HG03025 (cell line): ENCODE results near the gene TACC3.

ENCODE experiments used
- ATAC-seq: cut with Tn5 transposase; IDR thresholded peaks from one replicate; pipeline ENCODE4 v1.9.1; 2021; ENCODE audit warnings: mild to moderate bottlenecking, moderate library complexity; ENCODE audit not compliant: unreplicated experiment, low FRiP score

Gene TACC3

DNA sequence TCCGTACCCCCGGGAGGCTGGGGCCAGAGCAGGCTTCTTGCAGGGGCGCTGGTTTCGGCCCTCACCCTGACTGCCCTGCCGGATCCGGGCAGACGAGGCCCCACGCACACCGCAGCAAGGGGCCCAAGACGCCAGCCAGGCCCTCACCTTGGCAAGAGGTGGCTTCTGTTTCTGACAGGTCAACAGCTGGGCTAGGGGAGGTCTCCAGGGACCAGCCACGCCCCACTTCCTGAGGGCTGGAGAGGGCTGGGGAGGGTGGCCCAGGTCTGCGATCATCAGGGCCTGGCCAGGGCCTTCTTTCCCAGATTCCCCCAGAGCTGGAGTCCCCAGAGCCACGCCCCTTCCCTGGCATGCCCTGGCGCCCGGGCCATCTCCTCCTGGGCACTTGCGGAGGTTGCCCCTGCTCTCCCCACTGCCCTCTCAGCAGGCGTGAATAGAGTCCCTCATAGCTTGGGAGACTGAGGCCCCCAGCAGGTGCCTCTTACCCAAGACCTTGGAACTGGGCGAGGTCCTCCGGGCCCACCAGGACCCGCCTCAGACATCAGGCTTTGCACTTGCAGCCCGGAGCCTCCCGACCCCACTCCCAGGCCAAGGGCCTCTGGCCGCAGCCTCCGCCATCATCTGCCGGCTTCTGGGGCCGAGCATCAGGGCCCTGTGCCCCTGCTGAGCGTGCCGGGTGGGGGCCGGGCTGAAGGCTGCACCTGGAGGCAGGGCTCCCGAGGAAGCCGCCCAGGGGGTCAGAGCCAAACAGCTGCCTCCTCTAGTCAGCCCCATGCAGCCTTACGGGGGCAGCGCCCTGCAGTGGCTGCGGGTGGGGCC is 65.4 kb downstream of the TACC3 start:
- ATAC-seq = no peak

DNA sequence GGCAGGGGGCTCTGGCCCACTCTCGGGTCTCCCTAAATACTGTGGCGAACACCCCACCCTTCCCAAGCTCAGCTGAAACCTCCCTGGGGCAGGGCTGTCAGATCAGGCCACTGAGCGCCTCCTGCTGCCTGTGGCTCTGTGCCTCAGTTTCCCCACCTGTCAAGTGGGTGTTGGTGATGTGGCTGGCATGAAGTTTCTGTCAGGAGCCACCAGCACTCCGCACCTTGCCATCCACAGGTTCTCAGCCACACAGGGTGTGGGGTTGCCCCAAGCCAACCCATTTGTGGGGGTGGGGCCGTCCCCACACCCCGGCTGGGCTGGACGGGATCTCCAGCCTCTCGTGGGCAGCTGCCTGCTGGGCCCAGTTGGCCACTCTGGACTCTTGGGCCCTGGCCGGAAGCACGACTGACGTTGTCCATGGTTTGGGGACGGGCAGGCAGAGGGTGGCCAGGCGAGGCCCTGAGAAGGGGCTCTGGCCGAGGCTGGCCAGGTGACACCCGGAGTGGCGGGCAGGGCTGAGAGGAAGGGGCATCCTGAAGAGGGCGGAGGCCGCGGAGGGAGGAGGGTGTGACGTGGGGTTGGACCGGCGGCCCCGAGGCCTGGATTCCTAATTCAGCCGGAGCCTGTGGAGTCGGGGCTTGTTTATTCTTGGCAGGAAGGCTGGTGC is 66.2 kb downstream of the TACC3 start:
- no peak for ATAC-seq

- no peak for ATAC-seq
Measured at GRCh38 chr4:1788254-1788973, 67.1 kb downstream of the TACC3 start.

GRCh38 chr4:1789552-1789951 is 68.2 kb downstream of the TACC3 start:
- ATAC-seq = no peak

DNA sequence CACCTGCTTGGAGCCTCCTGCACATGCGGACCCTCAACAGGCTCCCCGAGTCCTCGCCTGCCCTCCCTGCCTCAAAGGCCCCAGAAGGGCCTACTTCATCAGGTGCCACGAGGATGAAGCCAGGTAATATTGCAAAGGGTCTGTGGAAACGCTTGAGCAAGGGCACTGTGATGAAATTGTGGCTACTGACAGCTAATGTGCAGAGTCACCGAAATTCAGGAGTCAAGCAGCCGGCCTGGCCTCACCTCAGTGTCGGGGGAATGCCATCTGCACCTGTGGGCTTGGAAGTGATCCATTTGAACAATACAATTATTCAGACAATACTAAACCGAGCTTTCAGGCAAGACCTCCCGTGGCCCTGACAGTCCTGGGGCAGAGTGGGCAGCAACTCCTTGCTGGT is 68.7 kb downstream of the TACC3 start:
- no peak for ATAC-seq

GRCh38 chr4:1792158-1792831 is 71.0 kb downstream of the TACC3 start:
- ATAC-seq = no peak

GRCh38 chr4:1792832-1793495 is 71.6 kb downstream of the TACC3 start, which contains the start of gene FGFR3:
Gene FGFR3, plus strand, starts transcription at chr4:1793293. Its CDS starts 642 bp downstream, at chr4:1793935.
- ATAC-seq = no peak

GRCh38 chr4:1793496-1793840 is 72.1 kb downstream of the TACC3 start:
- no peak for ATAC-seq

- no peak for ATAC-seq
Measured at GRCh38 chr4:1793940-1794808, 72.9 kb downstream of the TACC3 start.
